Eye (tissue), 1 donor: ENCODE results near the gene LRRC7.

Experiments
- DNase-seq: peaks from one replicate; pipeline ENCODE4 v3.0.0-alpha.2; 2015

Gene LRRC7

DNA sequence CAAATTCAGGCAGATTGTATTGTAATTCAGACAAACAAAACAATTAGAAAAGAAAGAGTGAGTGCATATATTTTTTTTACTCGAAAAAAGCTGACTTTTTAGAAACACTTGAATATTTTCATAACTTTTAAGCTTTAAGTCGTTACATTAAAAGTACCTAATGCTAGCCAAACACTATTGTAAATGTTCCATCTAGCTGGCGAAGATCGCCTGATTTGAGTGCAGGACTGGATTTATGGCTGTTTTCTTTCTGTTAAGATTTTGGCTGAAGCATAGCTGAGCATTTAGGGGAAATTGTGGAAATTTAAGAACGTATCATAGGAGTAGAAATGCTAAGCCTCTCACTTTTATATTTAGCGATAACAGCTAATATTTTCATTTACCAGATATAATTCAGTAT lies 24.6 kb downstream of the LRRC7 start:
- no peak for DNase-seq

DNA sequence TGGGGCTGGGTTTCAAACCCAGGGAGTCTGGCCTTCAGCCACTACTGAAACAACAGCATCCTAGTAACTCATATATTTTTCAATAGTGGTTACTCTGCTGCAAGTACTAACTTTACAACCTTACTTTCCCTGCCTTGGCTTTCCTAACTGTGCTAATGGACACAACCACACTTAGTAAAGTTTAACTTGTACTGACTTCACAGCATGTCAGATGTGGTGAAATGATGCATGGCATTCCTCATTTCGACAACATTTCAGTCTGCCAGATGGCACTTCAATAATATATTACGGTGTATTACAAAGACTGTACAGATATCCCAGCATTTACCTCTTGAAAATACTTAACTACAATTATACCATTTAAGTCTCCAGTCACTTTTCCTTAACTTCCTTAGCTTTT lies 27.8 kb downstream of the LRRC7 start:
- DNase-seq, result peak; percentile 22

DNA sequence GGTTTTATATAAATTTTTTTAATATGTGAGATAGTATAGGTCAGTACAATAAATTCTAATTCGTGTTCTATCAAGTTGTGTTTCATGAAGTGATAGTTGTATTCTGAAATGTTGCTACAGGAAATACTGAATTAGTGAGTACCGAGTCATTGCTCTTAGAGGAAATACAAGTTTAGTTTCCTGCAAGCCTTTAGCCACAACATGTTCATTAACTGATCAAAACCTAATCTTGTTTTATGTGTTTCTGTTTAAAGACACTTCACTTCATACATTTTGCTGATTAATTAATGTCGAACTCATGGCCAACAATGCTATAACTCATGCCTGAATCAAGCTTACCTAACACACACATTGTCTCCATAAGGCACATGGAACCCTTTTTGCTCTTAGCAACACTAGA lies 43.6 kb downstream of the LRRC7 start:
- DNase-seq, result no peak

DNA sequence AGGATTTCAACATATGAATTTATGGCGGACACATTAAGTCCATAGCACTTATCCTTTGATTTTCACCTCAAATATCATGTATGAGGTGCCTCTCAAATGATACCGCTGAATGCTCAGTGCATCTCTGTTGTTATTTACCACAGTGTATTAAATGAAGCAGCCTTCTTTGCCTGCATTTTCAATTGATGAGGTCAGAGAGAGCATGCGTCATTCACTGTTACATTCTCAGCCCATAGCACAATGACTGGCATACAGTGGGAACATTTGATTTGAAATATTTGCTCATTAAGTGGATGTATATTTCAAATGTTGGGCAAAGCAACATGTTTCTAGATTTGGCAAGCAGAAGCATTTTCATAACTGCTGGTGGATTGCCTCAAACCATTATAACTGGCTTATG lies 45.7 kb downstream of the LRRC7 start:
- DNase-seq, result no peak

DNA sequence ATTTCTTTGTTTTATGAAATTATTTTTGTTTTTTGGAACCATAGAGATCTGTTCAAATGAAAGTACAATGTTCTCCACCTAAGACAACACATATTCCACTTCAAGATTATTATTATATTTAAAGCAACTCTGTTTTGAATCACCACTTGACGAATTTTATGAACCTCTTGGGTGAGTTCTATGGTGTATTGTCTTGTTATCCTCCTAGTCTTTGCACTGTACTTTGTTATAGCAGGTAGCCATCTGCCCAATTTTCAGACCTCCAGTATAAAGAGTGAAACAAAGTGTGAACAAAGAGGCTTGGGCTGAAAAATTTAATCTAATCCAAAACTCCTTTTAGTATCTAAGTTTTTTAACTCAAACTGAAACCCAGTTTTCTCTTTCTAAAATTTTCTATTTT lies 71.0 kb downstream of the LRRC7 start:
- DNase-seq, result no peak

DNA sequence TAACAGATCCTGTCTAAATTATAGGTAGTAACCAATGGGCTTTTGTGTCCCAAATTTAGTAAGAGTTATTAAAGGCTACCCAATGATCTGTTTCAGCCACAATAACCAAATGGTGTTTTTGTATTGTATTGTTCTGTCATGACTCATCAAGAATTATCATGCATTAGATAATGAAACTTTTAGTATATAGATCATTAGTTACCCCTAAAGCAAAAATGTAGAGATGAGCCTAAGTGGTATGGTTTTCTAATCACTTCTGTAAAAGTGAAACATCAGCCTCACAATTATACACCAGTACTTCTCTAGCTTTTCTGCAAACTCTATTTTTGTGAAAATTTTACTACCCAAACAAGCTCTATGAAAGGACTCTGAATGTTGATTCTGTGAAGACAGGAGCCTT lies 71.4 kb downstream of the LRRC7 start:
- DNase-seq, result no peak

DNA sequence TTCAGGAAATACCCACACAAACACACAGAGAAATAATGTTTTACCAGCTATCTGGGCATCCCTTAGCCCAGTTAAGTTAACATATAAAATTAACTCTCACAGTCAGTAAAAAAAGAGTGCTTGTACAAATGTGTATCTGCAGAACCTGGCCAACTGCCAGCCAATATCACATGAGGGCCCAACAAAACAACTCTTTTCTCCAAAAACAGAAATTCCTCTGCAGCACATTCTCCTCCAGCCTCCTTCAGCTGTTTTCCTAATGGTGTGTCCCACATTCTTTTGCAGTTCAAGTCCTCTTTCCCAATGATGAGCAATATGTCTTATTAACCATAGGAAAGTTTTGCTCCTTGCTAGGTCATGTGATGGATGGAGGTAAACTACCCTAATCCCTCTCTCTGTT lies 75.5 kb downstream of the LRRC7 start:
- no peak for DNase-seq

DNA sequence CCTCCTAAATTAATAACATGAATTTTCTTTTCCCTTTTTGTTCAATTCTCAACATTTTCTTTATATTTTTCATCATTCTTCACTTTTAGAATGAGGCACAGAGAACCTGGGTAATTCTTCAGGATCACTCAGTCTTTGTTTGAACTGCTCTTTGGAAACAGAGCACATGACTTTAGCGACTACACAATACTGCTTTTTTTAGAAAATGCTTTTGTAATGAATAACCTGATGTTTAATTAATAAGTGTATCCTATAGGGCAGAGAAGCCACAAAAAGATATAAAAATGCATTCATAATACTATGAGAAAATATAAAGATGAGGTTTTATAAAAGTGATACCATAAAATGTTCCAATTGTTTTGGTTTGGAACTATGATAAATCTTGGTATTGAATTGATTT lies 77.8 kb downstream of the LRRC7 start:
- DNase-seq, result no peak

DNA sequence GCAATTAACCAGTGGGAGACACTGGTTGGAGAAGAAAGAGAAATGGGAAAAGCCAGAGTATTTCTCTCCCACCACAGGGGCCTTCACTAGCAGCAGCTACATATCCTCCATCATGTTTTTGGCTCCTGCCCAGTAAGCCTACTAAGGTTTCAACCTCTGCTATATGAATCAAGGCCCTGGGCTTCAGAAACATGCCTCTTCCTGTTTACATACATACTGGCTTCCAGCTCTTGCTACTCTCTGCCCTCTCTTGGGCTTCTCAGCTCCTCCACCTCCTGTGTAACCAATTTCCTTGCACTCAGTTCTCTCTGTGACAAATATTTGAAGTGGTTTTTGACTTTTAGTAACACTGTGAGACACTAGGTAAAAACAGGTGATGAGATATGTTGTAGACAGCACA lies 80.8 kb downstream of the LRRC7 start:
- DNase-seq, result no peak

DNA sequence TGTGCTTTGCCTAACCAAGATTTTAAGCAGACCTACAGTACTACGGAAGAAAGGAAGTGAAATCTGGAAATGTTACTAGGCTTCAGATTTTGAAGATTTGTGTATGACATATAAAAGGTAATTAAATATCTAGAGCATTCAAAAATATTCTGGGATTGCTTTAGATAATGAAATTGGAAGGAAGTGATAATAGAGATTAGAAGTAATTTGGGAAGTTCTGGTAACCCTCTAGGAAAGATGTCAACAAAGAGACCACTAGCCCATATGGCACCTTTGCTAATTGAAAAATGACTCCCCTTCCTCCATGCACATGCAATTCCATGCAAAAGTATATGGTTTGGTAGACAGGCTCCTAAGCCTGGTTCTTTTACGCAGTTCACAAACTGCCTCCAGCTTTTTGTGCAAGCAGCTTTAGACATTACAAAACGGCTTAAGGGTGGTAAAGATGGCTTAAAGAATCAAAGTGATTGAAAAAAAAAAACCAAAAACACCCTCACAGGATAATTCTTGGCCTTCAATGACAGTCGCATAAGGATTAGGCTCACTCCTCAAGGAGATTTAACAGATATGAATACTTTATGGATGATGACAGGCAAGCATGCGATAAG lies 81.8 kb downstream of the LRRC7 start:
- no peak for DNase-seq

DNA sequence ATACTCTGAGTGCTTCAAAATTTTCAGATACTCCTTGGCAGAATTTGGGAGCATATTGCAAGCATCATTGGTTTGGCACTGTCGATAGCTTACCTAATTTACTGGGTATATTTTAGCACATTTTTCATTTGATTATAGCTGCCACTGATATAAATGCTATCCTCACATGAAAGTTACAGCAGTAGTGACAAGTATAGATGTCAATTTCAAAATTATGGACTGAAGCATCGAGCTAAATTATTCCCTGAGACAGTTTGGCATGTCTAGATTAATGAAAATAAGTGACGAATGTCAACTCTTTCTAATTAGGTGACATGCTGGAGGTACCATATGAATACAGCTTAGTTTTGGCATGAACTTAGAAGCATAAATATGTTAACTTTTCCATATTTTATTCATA lies 83.1 kb downstream of the LRRC7 start:
- DNase-seq, result no peak

DNA sequence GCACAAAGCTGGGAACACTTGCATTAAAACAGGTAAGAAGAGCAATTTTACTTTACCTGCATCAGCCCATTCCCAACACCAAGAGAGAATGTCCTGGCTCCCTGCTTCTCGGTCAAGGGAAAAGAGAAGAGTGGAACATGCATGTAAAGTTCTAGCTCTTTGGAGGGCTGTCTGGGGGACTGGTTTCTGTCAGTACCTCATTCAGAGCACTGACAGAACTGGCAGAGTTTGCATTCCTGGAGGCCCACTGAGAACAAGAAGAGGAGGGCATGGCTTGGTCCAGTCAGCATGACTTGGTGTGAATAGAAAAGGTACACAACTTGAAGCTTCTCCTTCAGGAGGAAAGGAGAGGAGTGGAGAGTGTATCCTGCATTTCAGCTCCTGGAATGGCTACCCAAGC lies 83.9 kb downstream of the LRRC7 start:
- no peak for DNase-seq

DNA sequence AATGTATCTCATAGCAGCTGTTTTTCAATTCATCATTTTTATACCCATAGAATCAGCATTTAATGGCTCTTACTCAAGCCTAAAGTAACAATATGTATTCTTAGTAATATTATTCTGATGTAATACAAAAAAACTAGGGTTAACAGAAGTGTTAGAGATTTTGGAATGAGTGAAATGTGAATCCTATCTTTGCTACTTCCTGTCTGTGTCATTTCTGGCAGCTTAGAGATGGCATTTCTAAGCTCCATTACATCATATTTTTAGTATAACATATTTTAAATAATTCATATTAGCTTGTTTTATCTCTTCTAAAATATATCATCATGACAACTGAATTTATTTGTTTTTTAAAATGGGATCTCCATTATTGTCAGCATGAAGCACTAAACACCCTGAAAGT lies 90.2 kb downstream of the LRRC7 start:
- no peak for DNase-seq

DNA sequence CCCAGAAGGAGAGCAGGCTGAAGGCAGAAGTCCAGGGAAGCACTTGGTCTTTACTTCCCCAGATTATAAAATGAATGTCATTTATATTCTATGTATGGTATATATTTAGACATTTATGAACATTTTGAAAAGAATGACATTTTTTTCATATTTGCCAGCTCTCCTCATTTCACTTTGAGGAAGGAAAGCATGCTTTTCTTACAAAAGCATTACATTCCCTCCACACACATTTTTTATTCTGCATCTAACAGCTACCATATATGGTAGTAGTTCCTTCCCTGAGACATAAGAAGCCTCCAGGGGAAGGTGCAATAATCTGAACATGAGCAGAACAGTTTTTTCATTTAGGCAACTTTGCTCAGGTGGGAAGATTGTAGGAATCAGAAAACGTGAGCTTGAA lies 94.0 kb downstream of the LRRC7 start:
- no peak for DNase-seq

DNA sequence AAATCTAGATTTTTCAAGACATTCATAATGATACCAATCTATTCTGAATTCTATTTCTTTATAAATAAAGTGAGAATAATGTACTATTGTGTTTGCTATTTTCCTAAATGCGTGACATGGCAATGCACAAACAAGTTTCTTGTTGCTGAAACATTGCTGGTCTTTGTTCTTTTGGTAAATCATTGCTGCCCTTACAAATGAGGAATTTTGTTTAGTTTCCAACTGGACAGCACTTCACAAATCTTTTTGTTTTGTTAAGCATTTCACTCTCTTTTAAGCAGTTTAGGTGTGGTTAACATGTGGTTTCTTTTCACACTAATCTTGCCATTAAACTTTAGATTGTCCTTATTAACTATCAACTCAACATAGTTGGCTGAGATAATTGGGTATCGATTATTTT lies 94.6 kb downstream of the LRRC7 start:
- no peak for DNase-seq

DNA sequence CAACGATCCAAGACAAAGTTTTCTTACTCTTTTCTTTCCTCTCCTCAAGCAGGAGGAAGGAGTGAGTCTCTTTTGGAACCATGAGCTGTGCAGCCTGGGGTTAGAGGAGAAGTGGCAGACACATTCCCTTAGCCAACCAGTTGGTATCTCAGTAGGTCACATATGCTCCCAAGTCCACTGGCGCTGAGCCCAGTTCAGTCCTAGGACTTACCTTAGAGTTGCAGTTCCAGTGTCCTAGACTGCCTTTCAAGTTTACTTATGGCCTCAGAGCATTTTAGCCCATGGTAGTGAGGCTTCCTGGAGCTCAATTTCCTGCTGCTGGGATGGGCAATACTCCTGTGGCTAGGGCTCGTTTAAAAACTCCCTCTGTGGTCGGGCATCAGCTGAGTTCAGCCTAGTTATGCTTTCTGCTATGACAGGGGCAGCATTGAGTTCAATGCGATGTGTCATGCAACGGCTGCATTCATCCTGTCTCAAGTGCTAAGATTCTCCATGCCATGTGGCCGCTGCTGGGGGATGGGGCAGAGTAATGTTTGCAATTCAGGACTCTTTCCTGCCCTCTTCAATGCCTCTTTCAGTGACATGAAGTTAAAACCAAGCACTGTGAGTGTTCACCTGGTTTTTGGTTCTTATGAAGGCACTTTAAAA lies 103.8 kb downstream of the LRRC7 start:
- no peak for DNase-seq

DNA sequence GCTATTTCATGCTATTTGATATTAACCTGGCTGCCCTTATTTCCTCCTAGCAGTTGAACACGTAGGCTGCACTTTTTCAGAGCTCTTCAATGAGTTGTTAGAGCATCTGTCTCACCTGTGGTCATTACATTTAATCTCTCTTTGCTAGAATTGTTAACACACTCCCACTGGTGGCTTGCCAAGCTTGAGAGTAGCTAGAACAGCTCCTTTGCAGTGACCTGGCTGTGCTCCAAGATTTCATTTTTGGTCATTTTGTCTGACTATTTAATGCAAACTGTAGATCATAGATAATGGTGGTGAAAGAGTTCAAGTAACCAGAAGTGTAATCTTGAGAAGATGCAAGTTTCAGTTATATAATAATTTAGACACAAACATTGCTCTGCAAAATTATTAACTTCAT lies 105.6 kb downstream of the LRRC7 start:
- DNase-seq, result no peak

DNA sequence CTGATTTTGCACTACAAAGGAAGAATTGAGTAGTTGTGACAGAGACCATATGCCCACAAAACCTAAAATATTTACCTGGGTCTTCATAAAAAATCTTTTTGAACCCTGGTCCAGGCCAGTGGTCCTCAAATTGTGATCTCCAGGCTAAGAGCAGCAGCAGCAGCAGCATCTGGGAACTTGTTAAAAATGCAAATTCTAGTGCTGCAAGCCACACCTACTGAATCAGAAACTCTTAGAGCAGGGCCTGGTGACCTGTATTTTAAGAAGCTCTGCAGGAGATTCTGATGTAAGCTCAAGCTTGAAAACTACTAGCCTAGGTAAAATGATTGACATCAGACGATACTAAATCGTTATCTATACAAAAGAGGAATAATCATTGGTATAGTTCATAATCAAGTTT lies 112.2 kb downstream of the LRRC7 start:
- DNase-seq, result no peak

DNA sequence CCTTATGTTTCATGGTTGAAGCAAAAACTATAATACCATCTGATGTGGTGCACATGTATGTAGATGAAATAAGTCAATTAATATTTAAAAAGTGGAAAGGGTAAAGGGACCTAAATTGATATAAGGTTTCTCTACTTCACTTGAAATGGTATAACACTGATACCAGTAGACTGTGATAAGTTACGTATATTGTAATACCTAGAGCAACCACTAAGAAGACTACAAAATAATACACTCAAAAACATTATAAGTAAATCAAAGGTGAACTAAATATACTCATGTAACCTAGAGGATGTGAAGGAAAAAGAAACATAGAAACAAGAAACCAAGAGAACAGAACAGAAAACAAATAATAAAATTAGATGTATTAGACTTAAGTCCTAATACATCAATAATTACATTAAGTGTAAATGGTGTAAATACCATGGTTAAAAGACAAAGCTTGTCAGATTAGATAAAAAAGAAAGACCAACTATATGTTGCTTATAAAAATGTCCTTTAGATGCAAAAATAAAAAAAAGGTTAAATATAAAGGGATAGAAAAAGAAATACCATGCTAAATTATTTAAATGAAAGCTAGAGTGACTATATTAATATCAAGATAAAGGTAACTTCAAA lies 118.8 kb downstream of the LRRC7 start:
- no peak for DNase-seq

DNA sequence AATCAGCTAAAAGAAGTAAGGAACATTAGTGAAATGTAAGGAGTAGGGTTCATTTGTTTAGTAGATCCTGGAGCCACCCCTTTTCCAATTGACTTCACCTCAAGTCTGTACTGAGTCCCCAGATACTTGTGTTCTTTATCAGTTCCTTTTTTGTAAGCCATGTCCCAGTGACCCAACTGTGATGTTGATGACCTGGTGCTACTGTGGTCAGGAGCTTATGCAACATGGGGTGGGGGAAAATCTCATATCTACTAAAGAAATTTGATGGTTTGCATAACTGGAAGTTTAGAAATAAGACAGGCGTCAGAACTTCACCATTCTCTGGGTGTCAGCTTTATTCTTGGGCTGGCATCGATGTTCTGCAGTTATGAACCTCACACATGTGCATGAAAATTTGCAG lies 120.5 kb downstream of the LRRC7 start:
- DNase-seq, result no peak

DNA sequence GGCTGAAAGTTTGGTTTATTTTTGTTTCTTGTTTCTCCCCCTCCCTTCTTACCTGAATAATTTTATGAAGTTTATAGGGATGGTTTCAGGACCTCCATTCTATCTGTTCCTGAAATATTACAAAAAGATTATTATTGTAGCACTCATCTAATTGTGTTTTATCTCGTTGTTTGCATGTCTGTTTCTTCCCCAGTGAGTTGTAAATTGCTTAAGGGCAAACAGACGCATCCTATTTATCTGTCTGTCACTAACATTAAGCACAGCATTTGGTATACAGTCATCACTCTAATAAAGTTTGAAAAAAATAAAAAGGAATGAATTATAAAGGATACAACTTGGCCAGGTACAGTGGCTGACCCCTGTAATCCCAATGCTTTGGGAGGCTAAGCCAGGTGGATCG lies 123.5 kb downstream of the LRRC7 start:
- DNase-seq, result no peak

DNA sequence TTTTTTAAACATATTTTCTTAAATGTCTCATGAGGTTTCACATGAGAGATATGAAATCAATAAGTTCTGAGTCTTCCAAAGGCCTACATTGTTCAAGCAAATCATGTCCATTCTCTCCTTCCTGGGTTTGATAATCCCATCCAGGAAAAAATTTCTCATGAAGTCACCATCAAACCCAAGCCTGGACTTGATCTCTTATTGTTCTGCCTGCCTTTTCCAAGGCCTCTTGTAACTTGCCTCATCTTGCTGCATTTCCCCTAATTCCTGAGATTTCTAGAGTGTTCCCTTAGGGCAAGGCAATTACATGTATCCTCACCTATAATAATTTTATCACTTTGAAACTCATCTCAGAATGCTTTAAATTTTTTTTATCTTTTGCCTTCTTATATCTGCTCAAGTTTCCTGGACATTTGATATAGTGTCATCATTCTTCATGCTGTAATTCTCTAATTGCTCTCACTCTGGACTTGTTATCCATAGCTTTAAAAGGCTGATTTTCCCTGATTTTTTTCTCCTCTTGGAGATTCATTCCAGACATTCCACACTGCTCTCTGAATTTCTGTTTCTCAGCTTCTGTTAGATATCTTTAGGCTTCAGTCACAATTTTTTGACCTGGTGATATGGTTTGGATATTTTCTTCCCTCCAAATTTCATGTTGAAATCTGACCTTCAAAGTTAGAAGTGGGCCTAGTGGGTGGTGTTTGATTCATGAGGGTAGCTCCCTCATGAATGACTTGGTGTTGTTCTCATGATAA lies 126.4 kb downstream of the LRRC7 start:
- no peak for DNase-seq

DNA sequence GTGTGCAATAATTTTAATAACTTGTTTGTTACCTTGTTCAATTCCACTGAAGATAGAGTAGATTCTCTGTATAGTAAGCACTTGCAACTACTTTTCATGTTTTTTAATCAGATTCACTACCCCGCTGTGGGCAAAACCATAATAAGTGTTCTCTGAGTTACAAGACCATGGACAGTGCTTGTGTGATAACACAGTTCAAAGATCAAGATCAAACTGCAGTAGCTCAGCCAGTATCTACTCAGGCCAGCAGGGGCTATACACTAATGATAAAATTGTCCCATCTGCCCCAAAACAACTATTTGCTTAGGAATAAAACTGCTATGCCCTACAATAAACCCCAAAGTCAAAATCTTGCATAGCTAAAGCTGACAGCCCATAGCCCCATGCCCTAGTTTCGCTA lies 129.6 kb downstream of the LRRC7 start:
- no peak for DNase-seq

DNA sequence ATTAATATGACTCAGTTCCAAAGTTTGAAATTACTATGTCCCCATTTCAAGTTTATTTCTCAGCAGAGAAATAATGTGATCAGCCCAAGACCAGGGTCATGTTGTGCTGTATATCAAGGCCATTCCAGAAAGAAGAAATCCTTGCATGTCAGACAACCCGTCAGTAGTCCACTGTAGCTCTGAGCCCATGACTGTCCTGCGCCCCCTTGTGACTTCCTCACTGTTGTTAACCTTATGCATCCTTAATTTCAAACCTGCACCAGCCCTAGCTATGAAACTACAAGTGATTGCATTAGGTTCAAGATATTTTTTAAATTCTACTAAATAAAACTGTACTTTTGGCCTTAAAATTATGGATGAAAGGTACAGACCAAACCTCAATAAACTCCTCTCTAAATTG lies 133.0 kb downstream of the LRRC7 start:
- DNase-seq, result no peak
